ENCODE data around the gene TXNDC17.
"Not testable (repeated sequence)": the region's sequence is repeated elsewhere in the genome, so short reads cannot be mapped to it uniquely, and the experiment has no call there.

The TXNDC17 gene

DNA sequence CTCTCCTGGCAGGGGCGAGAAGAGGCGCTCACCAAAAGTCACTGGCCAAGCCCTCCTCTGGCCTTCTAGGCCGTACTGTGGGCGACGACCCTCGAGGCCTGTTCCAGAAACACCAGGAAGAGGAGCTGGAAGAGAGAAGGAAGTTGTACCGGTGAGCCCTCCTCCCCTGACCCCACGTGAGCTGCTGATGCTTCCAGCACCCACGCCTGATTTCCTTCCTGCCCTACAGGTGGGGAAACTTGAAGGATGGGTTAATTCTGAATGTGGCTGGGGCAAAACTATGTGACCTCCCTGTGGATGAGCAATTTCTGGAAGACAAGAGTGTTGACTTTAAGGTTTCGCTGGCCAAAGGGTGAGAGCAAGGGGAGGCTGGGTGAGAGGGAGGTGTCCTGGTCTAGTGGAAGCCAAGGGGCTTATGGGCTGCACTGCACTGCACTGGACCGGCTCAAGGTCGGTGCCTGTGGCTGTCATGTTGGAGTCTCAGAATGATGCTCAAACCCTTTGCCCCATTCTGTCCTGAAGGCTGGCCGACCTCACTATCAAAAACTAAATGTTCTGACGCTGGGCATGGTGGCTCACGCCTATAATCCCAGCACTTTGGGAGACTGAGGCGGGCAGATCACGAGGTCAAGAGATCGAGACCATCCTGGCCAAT, 16.9 kb downstream of the TXNDC17 start:
- peak in 1 of 10 donors; percentile 57 for DNase-seq
- intact Hi-C loops (cut with DNase I) = no loop called here

DNA sequence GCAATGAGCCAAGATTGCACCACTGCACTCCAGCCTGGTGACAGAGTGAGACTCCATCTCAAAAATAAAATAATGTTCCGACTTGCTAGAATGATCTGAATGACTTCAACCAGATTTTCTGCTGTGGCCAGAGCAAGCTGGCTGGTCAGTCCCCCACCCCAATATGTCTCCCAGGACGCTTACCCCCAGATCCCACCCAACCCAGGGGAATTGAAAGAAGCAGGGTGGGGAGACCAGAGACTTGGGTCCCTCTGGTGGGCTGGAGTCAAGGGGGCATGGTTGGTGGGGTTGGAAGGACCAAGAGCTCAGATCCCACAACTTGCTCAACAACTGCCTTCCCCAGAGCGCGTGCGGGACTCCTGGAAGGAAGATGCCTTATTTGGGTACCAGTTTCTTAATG, 17.6 kb downstream of the TXNDC17 start:
- peak in 1 of 10 donors; percentile 42 for DNase-seq
- intact Hi-C loops (cut with DNase I) = not testable (repeated sequence)

DNA sequence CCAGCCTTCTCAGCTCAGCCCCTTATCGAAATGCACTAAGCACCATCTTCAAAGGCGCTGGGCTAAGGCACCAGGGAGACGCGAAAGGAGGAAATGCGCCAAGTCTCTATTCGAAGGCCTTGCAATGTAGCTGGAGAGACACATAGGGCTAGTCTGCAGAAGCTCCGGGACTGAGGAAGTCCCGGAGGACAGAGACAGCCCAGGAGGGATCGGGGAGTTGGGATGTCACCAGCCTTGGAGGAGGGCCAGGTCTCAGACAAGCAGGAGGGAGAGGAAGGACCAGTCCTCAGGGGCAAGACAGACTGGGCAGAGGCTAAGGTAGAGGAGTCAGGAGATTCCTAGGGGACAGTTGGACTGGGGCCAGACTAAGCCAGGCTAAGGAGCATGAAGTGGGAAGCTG, 19.2 kb downstream of the TXNDC17 start:
- DNase-seq = peak in 1 of 10 donors; percentile 16
- intact Hi-C loops (cut with DNase I) = loop anchor here (10.0 kb wide), 1 partner anchor 175 kb away; the partner anchor contains the start of gene TEKT1

DNA sequence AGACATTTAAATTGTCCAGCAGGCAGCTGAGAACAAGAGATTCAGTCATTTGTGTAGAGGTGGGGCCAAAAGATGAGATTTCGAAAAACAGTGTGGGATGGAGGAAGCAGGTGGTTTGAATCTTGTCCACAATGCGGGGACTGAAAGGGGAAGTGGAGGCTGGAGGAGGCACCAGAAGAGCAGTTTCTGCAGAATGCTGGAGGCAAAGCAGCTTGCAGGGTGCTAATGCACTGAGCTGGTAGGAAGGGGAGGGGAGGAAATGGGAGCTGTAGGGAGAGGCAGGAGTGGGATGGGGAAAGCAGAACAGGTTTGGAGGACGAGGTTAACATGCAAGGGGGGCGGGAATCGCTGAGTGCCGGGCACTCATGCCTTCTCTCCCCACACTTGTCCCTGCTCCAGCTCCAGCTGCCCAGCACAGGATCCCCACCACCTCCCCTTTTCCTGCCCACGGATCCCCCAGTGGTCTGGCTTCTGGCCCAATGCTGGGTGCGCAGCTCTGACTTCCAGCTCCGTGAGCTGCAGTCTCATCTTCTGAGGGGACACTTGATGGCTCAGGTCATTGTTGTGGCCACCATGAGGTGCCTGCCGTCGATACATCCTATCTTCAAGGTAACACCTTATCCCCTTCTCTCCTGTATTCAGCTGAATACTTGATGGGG, 20.1 kb downstream of the TXNDC17 start:
- intact Hi-C loops (cut with DNase I) = loop anchor here (10.0 kb wide), 1 partner anchor 174 kb away; the partner anchor contains the start of gene TEKT1
- DNase-seq = peak in 2 of 10 donors; percentile 81 to 83

DNA sequence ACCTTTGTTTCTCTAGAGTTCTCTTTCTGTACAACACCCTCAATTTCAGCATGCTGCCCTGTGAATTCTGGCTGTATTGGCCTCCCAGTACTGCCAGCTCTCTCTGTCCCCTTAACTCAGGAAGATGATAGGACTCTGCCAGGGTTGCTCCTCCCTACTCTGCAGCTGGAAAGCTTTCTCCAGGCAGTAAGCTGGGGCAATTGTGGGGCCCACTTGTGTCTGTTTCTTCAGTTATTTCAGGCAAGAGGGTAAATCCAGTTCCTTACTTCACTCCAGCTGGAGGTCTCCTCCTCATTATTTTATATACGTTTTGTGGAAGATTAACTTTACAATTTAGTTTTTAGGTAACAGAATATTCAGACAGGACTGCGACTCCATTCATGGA, 20.6 kb downstream of the TXNDC17 start:
- peak in 1 of 10 donors; percentile 26 for DNase-seq
- intact Hi-C loops (cut with DNase I) = loop anchor here (10.0 kb wide), 1 partner anchor 173 kb away; the partner anchor contains the start of gene TEKT1

DNA sequence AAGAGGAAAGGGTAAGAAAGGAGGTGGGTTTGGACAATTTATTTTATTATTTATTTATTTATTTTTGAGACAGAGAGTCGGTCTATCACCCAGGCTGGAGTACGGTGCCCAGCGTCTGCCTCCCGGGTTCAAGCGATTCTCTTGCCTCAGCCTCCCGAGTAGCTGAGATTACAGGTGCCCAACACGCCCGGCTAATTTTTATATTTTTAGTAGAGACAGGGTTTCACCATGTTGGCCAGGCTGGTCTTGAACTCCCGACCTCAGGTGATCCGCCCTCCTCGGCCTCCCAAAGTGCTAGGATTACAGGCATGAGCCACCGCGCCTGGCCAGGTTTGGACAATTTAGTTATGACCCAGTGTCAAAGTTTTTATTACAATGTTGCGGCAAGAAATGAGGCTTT, 22.3 kb downstream of the TXNDC17 start:
- intact Hi-C loops (cut with DNase I) = loop anchor here (10.0 kb wide), 1 partner anchor 172 kb away; the partner anchor contains the start of gene TEKT1

DNA sequence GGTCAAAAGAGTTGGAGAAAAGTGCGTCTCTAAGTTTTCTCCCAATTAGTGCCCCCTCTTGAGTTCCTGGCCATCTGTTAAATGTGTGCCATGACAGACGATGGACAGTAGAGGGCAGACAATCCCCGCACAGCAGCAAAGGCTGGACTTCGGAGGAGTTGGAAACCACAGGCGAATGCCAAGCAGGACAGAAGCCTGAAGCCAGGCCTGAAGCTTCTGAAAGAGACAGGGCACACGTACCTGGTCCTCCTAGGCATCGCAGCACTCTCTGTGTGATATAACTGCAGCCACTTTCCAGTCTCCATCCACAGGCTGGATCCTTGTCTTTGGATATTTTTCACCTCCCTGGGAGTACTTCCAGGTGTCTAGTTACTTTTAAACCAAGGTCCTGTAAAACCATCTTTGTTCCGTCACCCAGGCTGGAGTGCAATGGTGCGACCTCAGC, 25.2 kb downstream of the TXNDC17 start:
- intact Hi-C loops (cut with DNase I) = loop anchor here (2.0 to 10.0 kb wide), 2 partner anchors 169 to 339 kb away; partner anchors contain the start of gene TEKT1
- peak; percentile 59 to 96 (median 77) for DNase-seq

More for the DNA sequence above, 22.3 kb downstream of the TXNDC17 start:
- DNase-seq = peak in 2 of 10 donors; percentile 30 to 53

DNA sequence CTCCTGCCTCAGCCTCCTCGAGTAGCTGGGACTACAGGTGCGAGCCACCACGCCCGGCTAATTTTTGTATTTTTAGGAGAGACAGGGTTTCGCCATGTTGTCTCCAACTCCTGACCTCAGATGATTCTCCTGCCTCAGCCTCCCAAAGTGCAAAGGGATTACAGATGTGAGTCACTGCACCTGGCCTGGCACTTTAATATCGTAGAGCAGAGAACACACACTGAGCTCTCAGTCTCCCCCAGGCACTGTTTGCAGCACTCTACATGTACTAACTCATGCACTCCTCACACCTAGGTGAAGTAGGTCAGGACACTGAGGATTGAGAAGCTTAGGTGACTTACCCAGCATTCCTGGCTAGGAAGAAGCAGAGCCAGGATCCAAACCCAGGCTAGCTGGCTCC, 25.7 kb downstream of the TXNDC17 start:
- DNase-seq = no peak
- intact Hi-C loops (cut with DNase I) = loop anchor here (2.0 to 10.0 kb wide), 2 partner anchors 168 to 338 kb away; partner anchors contain the start of gene TEKT1

DNA sequence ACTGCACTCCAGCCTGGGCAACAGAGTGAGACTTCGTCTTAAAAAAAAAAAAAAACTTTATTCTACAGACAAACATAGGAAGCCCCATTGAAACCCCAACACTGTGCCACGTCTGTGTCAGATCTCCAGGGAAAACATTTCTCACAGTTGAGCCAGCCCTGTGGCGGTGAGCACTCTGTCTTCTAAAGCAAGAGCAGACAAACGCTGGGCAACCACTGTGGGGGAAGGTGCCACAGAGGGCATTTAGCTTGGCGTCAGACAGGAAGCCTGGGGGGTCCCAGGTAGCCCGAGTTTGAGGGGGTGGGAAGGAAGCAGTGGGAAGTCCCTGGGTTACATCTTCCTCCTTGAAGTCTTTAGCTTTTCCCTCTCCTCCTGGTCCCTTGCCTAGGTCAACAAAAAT, 26.7 kb downstream of the TXNDC17 start:
- intact Hi-C loops (cut with DNase I) = loop anchor here (2.0 to 10.0 kb wide), 2 partner anchors 167 to 337 kb away; partner anchors contain the start of gene TEKT1
- DNase-seq = peak in 2 of 10 donors; percentile 23 to 64

DNA sequence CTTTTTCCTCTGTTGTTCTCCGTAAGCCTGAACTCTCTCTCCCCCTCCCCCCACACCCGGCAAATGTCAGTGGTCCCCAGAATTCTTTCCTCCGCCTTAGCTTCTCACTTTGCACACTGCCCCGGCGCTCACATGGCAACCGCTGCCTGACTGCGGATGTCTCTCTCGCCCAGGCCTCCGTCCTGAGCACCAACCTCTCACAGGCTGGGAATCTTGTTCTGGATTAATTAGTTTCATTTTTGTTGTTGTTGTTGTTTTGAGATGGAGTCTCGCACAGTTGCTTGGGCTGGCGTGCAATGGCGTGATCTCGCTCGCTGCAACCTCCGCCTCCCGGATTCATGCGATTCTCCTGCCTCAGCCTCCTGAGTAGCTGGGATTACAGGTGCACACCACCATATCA, 27.4 kb downstream of the TXNDC17 start:
- peak in 1 of 10 donors; percentile 66 for DNase-seq
- intact Hi-C loops (cut with DNase I) = loop anchor here (10.0 kb wide), 1 partner anchor 167 kb away; the partner anchor contains the start of gene TEKT1

DNA sequence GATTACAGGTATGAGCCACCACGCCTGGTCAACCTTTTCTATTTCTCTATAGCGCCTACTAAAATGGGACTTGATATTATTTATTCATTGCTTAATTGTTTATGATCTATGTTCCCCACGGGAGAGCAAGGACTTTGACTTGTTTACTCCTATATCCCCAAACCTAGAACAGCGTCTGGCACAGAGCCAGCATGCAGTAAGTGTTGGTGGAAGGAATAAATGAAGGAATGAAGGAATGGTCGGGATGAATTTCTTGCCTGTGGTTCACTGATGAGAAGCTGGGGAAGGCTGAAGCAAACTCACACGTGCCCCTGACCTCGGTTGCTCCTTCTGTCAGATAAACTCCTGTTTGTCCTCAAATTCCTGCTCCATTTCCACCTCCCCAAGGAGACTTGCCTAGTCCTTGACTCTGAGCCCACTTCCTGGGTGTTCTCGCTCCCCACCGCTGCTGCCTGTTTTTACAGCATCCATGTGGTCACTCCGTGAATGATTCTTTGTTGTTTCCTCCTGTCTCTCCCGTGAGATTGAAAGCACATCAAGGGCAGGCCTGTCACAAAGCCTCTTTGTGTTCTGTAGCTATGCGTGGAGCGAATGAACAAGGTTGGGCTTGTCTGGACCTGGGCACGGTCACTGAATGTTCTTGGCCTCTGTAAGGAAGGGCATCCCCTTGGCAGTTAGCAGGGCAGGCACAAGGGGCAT, 28.0 kb downstream of the TXNDC17 start:
- intact Hi-C loops (cut with DNase I) = loop anchor here (10.0 kb wide), 1 partner anchor 166 kb away; the partner anchor contains the start of gene TEKT1
- peak in 2 of 10 donors; percentile 39 to 56 for DNase-seq

DNA sequence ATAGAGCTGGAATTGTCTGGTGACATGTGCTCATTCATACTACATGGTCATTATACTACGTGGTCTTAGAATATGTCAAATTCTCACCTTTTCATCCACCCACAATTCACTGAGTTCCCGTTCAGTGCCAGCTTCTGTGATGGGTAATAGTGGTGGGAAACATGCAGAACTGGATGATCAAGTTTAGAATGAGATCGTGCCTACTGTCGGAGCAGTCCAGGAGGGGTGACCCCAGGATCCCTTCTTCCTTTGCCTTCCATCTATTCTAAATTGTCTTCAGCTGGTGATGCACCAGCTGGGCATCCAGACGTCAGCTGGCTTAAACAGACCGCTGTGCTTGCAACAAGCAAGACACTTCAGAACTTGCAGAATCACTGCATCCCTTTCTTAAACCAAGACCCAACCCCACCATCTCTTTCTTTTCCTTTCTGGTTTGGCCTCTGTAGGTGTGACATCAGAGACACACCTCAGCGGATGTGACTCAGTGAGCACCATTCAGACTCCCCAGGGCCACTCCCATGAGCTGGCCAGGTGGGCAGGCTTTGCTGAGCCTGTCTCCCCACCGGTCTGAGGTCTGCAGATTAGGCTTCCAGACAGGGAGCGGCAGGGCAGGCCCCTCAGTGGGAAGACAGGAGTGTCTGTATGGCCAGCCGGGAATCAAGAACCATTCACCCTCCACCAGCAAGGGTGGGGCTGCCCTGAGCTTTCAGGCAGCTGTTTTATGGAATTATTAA, 28.8 kb downstream of the TXNDC17 start:
- intact Hi-C loops (cut with DNase I) = loop anchor here (10.0 kb wide), 1 partner anchor 165 kb away; the partner anchor contains the start of gene TEKT1
- DNase-seq = peak in 2 of 10 donors; percentile 13 to 55

DNA sequence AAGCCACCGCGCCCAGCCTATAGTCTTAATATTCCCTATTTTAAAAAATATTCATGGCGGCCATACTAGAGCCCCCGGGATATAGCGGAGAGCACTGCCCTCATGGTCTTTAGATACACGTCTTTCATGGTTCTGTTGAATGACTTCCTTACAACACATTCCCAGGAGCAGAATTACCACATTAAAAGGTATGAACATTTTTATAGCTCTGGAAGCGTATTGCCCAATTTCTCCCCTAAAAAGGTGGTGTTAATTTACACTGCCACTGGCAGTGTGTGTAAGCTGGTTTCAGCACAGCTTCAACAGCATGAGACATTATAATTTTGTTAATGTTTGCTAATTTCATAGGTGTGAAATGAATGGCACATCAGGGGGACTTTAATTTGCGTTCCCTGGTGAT, 29.7 kb downstream of the TXNDC17 start:
- DNase-seq = no peak
- intact Hi-C loops (cut with DNase I) = no loop called here

DNA sequence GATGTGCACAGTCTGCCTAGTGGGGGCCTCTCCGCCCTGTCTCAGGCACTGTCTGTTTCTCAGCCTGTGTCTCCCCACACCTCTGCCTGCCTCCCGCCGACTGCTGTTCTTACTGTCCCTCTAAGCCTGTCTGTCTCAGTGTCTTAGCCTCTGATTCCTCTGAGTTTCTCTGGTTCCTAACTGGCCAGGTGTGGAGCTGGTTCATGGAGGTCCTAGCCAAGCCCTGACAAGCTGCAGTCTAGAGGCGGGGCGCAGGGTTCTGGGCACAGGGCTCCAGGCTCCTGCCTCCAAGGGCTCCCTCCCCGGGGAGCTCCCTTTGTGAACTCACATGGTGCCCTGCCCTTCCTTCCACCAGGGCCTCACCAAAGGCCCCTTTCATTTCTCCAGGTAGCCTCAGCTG, 30.1 kb downstream of the TXNDC17 start:
- intact Hi-C loops (cut with DNase I) = no loop called here
- peak in 2 of 10 donors; percentile 40 to 60 for DNase-seq

DNA sequence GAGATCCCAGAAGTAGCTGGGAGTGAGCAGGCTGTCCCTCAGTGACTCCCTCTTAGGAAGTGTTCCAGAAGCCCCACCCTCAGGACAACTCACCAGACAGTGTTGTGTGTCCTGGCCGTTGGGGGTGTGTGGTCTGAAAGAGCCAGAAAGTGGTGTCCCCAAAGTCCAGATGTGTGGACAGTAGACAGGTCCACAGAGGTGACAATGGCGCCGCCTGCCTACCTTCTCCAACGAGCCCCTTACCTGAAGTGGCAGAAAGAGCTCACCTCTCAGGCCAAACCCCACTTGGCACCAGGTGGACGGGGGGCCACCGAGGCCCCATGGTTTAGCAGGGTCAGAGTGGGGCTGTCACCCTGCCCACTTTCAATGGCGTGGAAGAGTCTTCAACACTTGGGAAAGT, 30.6 kb downstream of the TXNDC17 start:
- DNase-seq = peak in 2 of 10 donors; percentile 29 to 41
- intact Hi-C loops (cut with DNase I) = no loop called here

DNA sequence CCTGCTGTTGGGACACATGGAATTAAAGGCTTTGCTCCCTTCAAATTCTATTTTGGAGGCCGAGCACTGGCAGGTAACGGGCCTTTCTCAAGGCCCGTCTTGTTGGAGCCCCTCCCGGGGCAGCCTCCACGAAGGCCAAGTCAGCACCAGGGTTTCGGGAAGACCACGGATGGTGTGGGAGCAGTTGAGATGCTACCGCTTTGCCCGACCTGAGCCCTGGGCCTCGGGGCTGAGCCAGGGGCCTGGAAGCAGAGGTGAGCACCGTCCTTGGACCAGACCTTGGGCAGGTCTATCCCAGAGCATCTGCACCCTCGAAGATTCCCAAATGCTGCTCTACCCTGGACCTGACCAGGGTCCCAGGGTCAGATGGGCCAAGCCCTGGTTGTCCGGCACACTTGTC, 33.7 kb downstream of the TXNDC17 start:
- DNase-seq = peak in 2 of 10 donors; percentile 50 to 67
- intact Hi-C loops (cut with DNase I) = no loop called here

DNA sequence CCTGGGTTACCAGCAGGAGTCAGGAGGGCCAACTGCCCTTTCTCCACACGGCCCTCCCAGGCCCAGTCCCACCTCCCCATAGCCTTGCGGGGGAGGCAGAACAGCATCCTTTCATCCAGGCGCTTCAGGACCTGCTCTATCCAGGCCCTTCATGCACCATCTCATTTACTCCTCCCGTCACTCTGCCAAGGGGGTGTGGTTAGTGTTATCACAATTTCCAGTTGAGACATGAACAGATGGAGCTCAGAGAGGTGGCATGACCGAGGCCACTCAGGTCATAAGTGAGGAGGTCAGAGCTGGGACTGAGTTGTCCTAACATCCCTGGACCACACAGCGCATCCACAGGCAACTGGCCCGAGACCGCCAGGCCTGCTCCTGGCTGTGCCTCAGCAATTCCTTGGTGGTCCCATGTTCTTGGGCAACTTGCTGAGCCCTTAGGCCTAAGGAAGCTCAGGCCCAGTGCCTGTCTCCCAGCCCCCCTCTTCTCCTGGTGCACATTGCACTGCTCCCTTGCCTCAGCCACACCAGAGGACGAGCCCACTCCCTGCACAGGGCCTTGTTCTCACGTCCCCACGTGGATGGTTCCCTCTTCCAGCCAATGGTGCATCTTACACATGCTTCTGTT, 34.5 kb downstream of the TXNDC17 start:
- intact Hi-C loops (cut with DNase I) = no loop called here
- peak in 2 of 10 donors; percentile 46 to 66 for DNase-seq

DNA sequence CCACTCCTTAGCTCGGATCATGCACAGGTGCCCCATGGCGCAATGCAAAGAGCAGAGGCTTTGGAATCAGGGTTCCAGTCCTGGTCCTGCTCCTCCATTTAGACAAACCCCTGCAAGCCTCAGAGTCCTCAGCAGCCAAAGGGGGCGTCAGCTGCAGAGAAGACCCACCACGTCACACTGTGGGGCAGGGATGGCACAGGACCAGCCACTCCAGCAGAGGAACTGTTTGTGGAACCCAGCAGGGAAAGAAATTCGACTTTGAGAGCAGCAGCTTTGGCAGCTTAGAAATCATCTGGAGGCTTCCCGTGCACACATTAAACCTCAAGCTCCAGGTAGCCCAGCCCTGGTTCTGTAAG, 35.9 kb downstream of the TXNDC17 start:
- intact Hi-C loops (cut with DNase I) = no loop called here
- peak in 2 of 10 donors; percentile 17 to 25 for DNase-seq

DNA sequence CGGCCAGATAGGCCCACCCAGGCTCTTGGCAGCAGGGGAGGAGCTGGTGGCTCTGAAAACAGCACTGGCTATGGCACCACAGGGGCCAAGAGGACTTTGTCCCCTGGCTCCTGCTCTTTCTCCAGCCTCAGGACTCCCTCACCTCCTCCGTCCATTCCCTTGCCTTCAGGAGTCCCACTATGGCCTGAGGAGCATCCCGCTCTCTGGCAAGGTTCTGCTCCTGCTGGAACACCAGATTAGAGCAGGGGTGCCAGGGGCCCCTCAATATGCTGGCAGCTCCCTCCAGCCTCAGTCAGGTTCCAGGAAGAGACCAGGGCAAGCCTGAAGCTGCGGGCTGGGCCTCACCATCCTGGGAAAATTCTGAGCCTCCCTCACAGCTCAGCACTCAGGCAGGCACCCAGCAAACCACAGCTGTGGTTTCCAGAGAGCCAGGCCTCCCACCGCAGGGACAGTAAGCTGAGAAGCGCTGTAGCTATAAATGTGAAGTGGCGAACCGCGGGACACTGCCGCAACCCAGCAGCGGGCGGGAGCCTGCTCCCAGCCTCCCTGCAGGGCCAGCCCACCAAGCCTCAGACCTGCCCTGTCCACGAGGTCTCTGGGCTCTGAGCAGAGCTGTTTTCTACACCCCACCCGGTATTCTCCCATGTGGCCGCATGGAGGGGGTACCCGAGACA, 36.4 kb downstream of the TXNDC17 start:
- DNase-seq = peak in 4 of 10 donors; percentile 32 to 88 (median 70)

More for the DNA sequence above, 36.4 kb downstream of the TXNDC17 start:
- intact Hi-C loops (cut with DNase I) = no loop called here
